ENCODE data around the gene DUSP21.
A peak's percentile ranks its signal among the peaks of the same experiment; 100 is the strongest.

Gene DUSP21

DNA sequence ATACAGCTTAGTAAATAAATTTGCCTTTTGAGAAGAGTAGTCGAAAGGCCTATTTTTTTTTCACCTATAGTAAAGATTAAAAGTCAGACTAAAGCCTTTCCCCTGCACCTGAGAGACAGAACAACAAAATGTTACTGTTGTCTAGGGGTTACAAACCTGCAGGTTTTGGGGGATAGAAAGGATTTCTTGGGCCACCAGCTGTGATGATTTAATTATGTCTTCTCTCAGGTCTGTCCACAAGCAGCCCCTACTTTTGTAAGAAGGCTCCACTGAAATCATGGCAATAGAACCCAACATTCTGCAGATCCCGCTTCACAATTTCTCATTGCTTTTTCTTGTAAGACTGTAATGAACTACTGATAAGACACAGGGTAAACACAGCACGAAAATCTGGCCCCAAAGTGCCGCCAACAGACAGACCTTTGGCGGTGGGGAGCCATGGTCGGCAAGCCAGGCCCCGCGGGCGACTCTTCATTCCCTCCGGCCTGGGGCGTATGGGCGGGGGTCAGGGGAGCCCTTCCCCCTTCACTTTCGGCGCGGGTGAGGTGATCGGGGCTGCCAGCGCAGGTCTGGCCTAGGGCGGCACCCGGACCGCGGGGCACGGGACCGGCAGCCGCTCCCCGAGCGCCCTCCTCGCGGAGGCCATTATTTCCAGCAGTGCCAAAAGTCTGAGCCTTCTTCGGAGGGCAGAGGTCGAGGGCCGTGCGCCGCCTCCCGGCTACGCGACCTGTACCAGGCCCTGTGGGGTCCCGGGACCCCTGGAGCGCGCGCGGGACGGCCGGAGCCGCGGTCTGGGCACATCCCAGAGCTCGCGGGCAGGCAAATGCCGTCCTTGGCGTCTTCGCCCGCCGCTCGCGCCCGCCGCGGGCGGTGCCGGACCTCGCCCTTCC is 28.4 kb downstream of the DUSP21 start:
- peak overlapping the region; percentile 58 to 66 for H3K4me3 ChIP-seq (replicated peaks in 1 of 2; ENCODE audit: low read depth in 2 of 2, low read length in 2 of 2)
- TF ChIP-seq, protein P1, sequence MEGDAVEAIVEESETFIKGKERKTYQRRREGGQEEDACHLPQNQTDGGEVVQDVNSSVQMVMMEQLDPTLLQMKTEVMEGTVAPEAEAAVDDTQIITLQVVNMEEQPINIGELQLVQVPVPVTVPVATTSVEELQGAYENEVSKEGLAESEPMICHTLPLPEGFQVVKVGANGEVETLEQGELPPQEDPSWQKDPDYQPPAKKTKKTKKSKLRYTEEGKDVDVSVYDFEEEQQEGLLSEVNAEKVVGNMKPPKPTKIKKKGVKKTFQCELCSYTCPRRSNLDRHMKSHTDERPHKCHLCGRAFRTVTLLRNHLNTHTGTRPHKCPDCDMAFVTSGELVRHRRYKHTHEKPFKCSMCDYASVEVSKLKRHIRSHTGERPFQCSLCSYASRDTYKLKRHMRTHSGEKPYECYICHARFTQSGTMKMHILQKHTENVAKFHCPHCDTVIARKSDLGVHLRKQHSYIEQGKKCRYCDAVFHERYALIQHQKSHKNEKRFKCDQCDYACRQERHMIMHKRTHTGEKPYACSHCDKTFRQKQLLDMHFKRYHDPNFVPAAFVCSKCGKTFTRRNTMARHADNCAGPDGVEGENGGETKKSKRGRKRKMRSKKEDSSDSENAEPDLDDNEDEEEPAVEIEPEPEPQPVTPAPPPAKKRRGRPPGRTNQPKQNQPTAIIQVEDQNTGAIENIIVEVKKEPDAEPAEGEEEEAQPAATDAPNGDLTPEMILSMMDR (IDR thresholded peaks at IDR 0.05; ENCODE audit: low read depth, low read length) = no peak
- DNase-seq (ENCODE audit: low read depth in 2 of 2) = peak in 1 of 2 donors; percentile 18

- peak within 1 kb of the TSS; percentile 66 for H3K4me3 ChIP-seq (replicated peaks in 1 of 2; ENCODE audit: low read depth in 2 of 2, low read length in 2 of 2)
- TF ChIP-seq, protein P1 (IDR thresholded peaks at IDR 0.05; ENCODE audit: low read depth, low read length) = no peak
- peak; percentile 94 to 97 for DNase-seq (ENCODE audit: low read depth in 2 of 2)
Measured at GRCh38 chrX:44872821-44873414, 29.1 kb downstream of the DUSP21 start, which contains the start of gene KDM6A. Gene KDM6A, plus strand, starts transcription at chrX:44873188. Its CDS starts 364 bp downstream, at chrX:44873552.

DNA sequence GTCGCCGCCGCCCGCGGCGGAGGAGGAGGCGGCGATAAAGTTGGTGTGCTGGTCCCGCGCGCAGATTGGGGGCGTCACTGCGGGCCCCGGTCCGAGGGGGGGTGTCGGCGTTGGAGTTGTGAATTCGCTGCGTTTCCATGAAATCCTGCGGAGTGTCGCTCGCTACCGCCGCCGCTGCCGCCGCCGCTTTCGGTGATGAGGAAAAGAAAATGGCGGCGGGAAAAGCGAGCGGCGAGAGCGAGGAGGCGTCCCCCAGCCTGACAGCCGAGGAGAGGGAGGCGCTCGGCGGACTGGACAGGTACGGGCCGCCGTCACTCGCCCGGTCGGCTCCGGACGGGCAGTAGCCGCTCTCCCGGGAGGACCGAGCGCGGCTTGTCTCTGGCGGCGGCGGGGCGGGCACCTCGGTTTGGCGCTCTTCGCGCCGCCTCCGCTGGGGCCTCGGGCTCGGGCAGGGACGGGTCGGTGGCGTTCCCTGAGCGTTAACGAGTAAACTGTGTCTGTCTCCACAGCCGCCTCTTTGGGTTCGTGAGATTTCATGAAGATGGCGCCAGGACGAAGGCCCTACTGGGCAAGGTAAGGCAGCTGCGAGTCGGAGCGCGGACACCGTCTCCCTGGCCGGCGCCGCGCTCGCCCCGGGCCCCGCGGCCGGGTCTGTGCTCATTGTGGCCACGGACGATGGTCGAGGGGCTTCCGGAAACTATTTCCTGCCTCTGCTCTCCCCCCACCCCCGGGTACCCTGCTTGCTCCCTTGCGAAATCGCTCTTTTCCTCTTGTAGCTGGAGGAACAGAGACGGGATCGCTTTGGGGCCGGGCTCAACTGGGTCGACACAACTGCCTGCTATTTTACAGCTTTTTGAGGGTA is 29.8 kb downstream of the DUSP21 start:
- DNase-seq (ENCODE audit: low read depth in 2 of 2) = peak; percentile 51
- H3K4me3 ChIP-seq (replicated peaks in 1 of 2; ENCODE audit: low read depth in 2 of 2, low read length in 2 of 2) = peak overlapping the region; percentile 66
- TF ChIP-seq, protein P1 (IDR thresholded peaks at IDR 0.05; ENCODE audit: low read depth, low read length) = no peak

- peak; percentile 29 to 36 for DNase-seq (ENCODE audit: low read depth in 2 of 2)
- peak overlapping the region; percentile 66 for H3K4me3 ChIP-seq (replicated peaks in 1 of 2; ENCODE audit: low read depth in 2 of 2, low read length in 2 of 2)
- TF ChIP-seq, protein P1 (IDR thresholded peaks at IDR 0.05; ENCODE audit: low read depth, low read length) = no peak
Measured at GRCh38 chrX:44874420-44875184, 30.8 kb downstream of the DUSP21 start.

GRCh38 chrX:44875185-44875489 is 31.3 kb downstream of the DUSP21 start:
- DNase-seq (ENCODE audit: low read depth in 2 of 2) = no peak
- peak overlapping the region; percentile 66 for H3K4me3 ChIP-seq (replicated peaks in 1 of 2; ENCODE audit: low read depth in 2 of 2, low read length in 2 of 2)
- TF ChIP-seq, protein P1 (IDR thresholded peaks at IDR 0.05; ENCODE audit: low read depth, low read length) = no peak

DNA sequence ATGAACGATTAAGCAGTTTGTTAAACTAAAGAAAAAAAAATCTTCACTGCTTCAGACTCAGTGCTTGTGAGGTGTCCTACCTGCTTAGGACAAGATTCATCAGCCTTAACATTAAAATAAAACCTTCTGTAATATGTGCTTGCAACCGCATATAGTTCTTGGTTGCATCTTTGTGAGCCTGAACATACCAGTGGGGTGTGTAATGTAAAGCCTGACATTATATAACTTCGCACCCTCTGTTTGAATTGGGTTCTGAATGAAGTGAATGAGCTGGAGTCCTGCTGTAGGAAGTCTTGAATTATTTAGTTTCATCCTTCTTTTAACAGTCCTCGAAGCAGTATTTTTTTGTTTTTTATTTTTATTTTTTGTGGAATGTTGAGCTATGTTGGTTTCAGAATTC is 32.3 kb downstream of the DUSP21 start:
- peak in 1 of 2 donors; percentile 24 for DNase-seq (ENCODE audit: low read depth in 2 of 2)
- TF ChIP-seq, protein P1 (IDR thresholded peaks at IDR 0.05; ENCODE audit: low read depth, low read length) = no peak
- H3K4me3 ChIP-seq (replicated peaks in 1 of 2; ENCODE audit: low read depth in 2 of 2, low read length in 2 of 2) = peak overlapping the region in 1 of 2 donors; percentile 18
